ENCODE measurements around the gene MUCL3. TPM values are rescaled to one million over a fixed set of nuclear protein-coding genes. Genes with fewer than 3 reads are reported as not detected.

Gene MUCL3
- total RNA-seq, 2 donors from 2014 or later: not detected

DNA sequence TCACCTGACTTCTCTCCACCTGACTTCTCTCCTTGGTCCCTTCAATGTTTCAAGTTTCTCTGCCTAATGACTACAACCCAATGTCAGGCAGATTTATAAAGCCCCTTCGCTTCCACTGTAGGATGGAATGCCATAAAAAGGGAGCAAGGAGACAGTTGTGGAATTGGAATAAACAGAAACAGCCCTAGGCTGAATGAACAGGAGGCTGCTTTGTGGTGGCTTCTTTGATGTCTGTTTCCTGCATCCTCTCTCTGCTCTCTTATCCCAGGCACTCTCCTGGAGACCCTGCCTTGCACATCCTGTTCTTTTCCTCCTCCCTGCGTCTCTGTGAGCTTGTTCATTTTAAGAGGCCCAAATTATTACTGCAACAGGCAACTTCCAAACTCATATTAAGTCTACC is 16.9 kb downstream of the MUCL3 start:
- H3K4me3 ChIP-seq: no peak overlapping the region
- no peak overlapping the region for H3K27ac ChIP-seq
- no peaks in the 10 kb centered on the region for H3K36me3 ChIP-seq
- H3K9me3 ChIP-seq: no peaks in the 10 kb centered on the region
- 60% methylated on average over 2 of the region's 2 CpGs for WGBS
- intact Hi-C loops (cut with DNase I): no loop called here
- no peak for DNase-seq (ENCODE audit: low spot score)
- no peaks in the 10 kb centered on the region for H3K27me3 ChIP-seq (replicated peaks; ENCODE audit: insufficient read depth)
- TF ChIP-seq POLR2A (IDR thresholded peaks at IDR 0.05) (no peak), POLR2AphosphoS5 (IDR thresholded peaks at IDR 0.05) (no peak)
- TF ChIP-seq, protein P1, sequence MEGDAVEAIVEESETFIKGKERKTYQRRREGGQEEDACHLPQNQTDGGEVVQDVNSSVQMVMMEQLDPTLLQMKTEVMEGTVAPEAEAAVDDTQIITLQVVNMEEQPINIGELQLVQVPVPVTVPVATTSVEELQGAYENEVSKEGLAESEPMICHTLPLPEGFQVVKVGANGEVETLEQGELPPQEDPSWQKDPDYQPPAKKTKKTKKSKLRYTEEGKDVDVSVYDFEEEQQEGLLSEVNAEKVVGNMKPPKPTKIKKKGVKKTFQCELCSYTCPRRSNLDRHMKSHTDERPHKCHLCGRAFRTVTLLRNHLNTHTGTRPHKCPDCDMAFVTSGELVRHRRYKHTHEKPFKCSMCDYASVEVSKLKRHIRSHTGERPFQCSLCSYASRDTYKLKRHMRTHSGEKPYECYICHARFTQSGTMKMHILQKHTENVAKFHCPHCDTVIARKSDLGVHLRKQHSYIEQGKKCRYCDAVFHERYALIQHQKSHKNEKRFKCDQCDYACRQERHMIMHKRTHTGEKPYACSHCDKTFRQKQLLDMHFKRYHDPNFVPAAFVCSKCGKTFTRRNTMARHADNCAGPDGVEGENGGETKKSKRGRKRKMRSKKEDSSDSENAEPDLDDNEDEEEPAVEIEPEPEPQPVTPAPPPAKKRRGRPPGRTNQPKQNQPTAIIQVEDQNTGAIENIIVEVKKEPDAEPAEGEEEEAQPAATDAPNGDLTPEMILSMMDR (IDR thresholded peaks at IDR 0.05): no peak
- H3K4me1 ChIP-seq (replicated peaks): no peaks in the 10 kb centered on the region

GRCh38 chr6:30960907-30961673 is 20.3 kb downstream of the MUCL3 start:
- no peak for TF ChIP-seq POLR2AphosphoS5 (IDR thresholded peaks at IDR 0.05)
- TF ChIP-seq POLR2A (IDR thresholded peaks at IDR 0.05): no peak
- TF ChIP-seq, protein P1 (IDR thresholded peaks at IDR 0.05): no peak

GRCh38 chr6:30962716-30963115 is 21.9 kb downstream of the MUCL3 start:
- H3K9me3 ChIP-seq: no peaks in the 10 kb centered on the region
- H3K4me1 ChIP-seq (replicated peaks): no peaks in the 10 kb centered on the region
- intact Hi-C loops (cut with DNase I): no loop called here

More at GRCh38 chr6:30960907-30961673, 20.3 kb downstream of the MUCL3 start:
- Histone ChIP-seq H3K36me3 (no peaks in the 10 kb centered on the region), H3K9me3 (no peaks in the 10 kb centered on the region), H3K27me3 (replicated peaks; ENCODE audit: insufficient read depth) (no peaks in the 10 kb centered on the region), H3K4me3 (no peak overlapping the region), H3K27ac (no peak overlapping the region), H3K4me1 (replicated peaks) (no peaks in the 10 kb centered on the region)
- intact Hi-C loops (cut with DNase I): no loop called here
- no peak for DNase-seq (ENCODE audit: low spot score)
- 76% methylated on average over 9 of the region's 9 CpGs for WGBS

GRCh38 chr6:30963641-30964040 is 22.9 kb downstream of the MUCL3 start:
- no peaks in the 10 kb centered on the region for H3K36me3 ChIP-seq
- intact Hi-C loops (cut with DNase I): no loop called here
- 71% methylated on average over 6 of the region's 6 CpGs for WGBS
- H3K9me3 ChIP-seq: no peaks in the 10 kb centered on the region
- no peak overlapping the region for H3K4me3 ChIP-seq
- no peaks in the 10 kb centered on the region for H3K4me1 ChIP-seq (replicated peaks)
- DNase-seq (ENCODE audit: low spot score): no peak
- no peaks in the 10 kb centered on the region for H3K27me3 ChIP-seq (replicated peaks; ENCODE audit: insufficient read depth)
- TF ChIP-seq POLR2A (IDR thresholded peaks at IDR 0.05): no peak
- TF ChIP-seq POLR2AphosphoS5 (IDR thresholded peaks at IDR 0.05): no peak
- TF ChIP-seq, protein P1 (IDR thresholded peaks at IDR 0.05): no peak
- H3K27ac ChIP-seq: no peak overlapping the region

More at GRCh38 chr6:30962716-30963115, 21.9 kb downstream of the MUCL3 start:
- Histone ChIP-seq H3K36me3 (no peaks in the 10 kb centered on the region), H3K27me3 (replicated peaks; ENCODE audit: insufficient read depth) (no peaks in the 10 kb centered on the region), H3K4me3 (no peak overlapping the region), H3K27ac (no peak overlapping the region)
- TF ChIP-seq, protein P1 (IDR thresholded peaks at IDR 0.05): no peak
- TF ChIP-seq POLR2A (IDR thresholded peaks at IDR 0.05) (no peak), POLR2AphosphoS5 (IDR thresholded peaks at IDR 0.05) (no peak)
- DNase-seq (ENCODE audit: low spot score): no peak

DNA sequence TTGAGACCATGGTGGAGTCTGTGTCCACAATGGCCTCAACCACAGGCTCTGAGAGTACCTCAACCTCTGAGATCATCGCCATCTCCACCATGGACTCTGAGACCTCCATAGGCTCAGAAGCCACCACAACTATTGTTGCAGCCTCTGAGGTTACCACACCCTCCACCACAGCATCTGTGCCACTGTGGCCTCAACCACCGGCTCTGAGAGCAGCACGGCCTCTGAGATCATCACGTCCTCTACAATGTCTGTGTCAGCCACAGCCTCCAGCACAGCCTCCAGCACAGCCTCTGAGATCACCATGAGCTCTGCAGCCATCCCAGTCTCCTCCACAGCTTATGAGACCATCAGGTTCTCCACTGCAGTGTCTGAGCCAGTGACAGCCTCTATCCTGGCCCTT is 23.3 kb downstream of the MUCL3 start:
- Histone ChIP-seq H3K27ac (no peak overlapping the region), H3K4me1 (replicated peaks) (no peaks in the 10 kb centered on the region), H3K36me3 (no peaks in the 10 kb centered on the region), H3K9me3 (no peaks in the 10 kb centered on the region), H3K27me3 (replicated peaks; ENCODE audit: insufficient read depth) (no peaks in the 10 kb centered on the region), H3K4me3 (no peak overlapping the region)
- DNase-seq (ENCODE audit: low spot score): no peak
- TF ChIP-seq, protein P1 (IDR thresholded peaks at IDR 0.05): no peak
- TF ChIP-seq POLR2AphosphoS5 (IDR thresholded peaks at IDR 0.05): no peak
- no peak for TF ChIP-seq POLR2A (IDR thresholded peaks at IDR 0.05)
- 75% methylated on average over 4 of the region's 4 CpGs for WGBS
- intact Hi-C loops (cut with DNase I): no loop called here

All from prostate gland (tissue), 2 donors.